GM21390 (cell line): ENCODE data around the gene GPR176.
"Not testable (repeated sequence)": the region's sequence is repeated elsewhere in the genome, so short reads cannot be mapped to it uniquely, and the experiment has no call there.

Experiments
- ATAC-seq: cut with Tn5 transposase; IDR thresholded peaks from one replicate; pipeline ENCODE4 v1.9.1; 2021; ENCODE audit not compliant: unreplicated experiment

GPR176 gene

DNA sequence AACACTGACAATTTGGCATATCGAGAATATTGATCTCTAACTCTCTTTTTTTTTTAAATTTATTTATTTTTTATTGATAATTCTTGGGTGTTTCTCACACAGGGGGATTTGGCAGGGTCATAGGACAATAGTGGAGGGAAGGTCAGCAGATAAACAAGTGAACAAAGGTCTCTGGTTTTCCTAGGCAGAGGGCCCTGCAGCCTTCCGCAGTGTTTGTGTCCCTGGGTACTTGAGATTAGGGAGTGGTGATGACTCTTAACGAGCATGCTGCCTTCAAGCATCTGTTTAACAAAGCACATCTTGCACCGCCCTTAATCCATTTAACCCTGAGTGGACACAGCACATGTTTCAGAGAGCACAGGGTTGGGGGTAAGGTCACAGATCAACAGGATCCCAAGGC lies 27.0 kb downstream of the GPR176 start:
- not testable (repeated sequence) for ATAC-seq

DNA sequence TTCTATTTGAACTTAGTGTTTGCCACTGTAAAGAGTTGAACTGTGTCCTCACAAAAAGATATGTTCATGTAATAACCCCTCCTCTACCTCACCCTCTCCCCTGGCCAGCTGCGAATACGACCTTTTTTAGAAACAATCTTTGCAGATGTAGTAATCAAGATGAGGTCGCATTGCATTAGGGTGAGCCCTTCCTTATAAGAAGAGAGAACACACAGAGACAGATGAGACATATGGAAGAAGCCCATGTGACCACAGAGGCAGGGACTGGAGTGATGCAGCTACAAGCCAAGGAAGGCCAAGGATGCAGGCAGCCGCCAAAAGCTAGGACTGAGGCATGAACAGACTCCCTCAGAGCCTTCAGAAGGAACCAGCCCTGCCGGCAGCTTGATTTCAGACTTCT lies 27.6 kb downstream of the GPR176 start:
- ATAC-seq, result no peak

DNA sequence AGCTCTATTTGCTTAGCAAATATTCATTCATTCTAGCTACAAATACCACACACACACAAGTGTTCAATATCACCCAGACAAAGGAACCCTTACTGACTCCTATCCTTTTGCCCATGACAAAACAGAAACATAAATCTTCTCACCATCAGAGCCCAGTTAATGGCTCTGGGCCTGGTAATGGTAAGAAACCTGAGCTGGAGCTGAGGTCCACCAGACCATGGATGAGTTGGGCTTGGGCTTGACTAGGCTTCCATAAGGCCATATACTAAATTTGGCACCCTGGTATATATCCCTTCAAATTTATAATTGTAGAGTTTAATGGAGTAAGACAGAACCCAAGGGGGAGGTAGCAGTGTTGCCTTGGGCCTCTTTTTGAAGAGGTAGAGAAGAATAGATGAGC lies 29.4 kb downstream of the GPR176 start:
- ATAC-seq, result no peak

DNA sequence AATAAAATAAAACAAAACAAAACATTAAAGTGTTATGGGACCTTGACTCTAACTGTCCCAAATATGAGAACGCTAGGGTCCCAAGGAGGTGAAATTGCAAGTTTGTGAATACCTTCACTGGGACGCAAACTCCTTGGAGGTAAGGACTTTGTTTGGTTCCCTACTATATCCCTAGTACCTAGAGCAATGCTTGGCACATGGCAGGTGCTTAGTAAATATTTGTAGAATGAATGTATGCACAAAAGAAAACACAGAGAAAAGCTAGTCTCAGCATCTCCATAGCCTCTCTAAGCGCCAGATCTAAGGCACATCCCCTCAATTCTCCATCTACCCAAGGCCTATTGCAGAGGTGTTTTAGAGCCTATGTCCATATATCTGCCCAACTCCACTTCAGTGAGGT lies 30.5 kb downstream of the GPR176 start:
- no peak for ATAC-seq

DNA sequence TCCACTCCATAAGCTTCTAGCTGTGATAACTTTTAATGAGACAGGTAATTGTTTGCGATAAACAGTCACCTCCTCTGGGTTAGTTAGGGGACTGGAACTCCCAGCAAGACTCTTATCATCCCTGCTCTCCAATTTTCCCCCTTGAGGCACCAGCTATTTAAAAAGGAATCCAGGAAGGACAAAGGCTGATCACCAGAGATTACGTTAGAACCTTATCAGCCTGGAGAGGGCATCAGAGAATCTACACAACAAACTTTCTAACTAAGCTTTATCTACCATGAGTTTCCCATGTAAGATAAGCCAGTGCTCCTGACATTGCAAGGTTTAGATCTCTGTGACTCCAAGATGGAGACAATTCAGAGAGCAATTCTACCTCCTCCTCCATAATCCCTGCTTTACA lies 31.3 kb downstream of the GPR176 start:
- ATAC-seq, result no peak

DNA sequence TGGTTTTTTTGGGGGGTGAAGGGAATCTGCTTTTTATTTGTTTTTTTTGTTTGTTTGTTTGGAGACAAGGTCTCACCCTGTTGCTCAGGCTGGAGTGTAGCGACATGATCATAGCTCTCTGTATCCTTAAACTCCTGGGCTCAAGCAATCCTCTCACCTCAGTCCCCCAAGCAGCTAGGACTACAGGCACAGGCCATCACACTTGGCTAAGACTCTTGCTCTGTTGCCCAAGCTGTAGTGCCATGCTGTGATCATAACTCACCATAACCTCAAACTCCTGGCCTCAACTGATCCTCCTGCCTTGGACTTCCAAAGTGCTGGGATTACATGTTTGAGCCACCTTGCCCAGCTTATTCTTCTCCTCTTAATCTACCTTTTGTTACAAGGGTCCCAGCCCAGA lies 31.8 kb downstream of the GPR176 start:
- no peak for ATAC-seq

DNA sequence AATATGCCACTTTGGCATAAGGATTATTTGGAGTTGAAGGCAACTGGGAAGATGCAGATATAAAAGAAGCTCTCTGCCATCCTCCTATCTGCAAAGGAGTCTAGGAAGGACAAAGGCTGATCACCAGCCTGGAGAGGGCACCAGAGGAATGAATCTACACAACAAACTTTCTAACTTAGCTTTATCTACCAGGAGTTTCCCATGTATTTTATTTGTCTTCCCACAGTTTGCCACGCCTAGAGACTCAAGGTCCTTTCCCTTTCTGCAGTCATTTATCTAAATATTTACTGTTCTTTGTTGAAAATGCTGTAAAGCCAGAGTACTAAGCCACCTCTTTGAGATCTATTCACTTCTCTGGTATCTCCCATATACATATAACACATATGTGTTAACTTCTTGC lies 32.2 kb downstream of the GPR176 start:
- no peak for ATAC-seq

DNA sequence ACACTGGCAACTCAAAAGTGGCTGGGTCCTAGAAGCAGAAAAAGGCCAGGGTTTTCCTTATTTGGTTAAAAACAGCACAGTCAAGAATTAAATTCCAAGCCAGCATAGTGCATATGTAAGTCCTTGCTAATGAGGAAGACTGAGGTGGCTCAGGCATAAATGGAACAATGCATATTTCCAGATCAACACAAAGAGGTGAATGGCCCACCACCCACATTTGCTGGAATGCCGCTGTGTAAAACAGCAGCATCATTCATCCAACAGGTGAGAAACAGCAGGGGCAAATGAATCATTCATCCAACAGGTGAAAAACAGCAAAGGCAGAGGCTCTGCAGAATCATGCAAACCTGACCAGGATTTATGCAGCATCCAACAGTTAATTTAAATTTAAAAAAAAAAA lies 32.9 kb downstream of the GPR176 start:
- ATAC-seq, result no peak

DNA sequence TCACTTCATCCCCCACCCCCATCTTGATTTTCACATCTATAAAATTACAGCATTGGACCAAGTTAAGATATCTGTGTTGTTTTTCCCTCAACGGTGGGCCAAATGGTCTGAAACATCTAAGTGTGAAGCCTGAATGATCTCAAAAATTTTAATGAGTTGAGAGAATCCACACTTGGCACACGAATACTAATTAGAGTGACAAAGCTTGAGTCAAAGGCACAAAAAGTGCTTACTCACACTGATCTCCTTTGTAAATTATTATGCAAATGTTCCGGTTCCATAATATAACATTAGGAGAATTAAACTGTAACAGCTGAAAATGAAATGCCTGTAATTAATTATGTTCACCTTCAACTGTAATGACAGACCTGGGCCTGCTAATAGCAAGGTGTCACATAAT lies 33.6 kb downstream of the GPR176 start:
- no peak for ATAC-seq

DNA sequence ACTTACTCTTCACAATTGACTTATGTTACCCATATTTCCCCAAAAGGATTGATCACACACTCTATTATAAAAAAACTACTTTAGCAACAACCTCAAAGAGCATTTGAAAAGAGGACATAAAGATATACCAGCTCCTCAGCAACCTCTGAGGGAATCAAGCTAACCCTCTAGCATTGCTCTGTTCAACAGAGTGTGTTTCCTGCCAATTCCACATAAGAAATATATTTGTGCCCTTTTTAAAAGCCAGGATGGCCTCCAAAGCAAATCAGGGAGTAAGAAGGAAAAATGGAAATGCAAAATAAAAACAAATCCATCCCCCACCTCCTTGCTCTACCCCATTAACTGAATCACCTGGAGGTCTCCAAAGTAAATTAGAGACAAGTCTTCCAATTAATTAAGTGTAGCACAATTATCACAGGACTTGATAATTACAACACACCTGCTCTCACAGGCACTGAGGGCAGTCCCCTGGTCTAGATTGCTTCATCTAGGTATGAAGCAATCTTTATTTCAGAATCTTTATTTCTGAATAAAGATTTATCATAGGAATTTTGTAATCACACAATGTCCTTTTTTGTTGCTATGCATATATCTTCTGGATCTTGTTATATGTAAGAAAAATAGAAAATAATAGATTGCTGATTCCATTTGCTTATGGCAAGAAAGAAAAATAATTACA lies 34.8 kb downstream of the GPR176 start:
- no peak for ATAC-seq

DNA sequence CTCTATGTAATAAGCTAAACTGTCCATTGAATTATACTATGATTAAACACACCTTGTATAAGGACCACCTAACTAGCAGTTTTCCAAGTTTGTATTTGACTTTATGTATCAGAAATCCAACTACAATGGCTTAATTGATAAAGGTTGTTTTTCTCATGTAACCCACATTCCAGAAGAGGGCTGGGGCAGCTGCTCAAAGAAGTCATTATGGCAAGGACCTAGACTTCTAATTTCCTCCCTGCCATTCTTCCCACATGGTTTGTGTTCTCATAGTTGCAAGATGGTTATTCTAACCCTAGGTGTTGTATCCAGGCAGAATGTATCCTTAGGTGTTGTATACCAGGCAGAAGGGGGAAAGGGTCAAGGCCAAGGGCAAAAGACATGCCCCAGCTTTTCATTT lies 35.7 kb downstream of the GPR176 start:
- no peak for ATAC-seq

DNA sequence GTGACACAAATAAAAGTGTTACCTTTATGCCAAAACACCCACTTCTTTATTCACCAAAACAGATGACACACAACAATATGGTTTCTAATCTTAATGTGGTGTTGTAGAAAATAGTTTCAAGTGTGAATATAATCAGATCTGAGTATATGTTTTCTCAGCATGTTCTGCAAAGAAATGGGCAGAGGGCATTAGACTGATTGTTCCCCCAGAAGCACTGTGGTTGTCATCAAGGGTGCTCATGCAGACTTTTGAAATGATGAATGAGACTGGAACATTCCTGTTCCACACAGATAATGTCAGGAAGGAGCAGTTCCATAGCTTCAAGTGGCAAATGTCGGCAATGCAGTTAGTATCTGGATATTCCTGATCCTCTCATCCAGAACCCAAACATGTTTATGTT lies 37.5 kb downstream of the GPR176 start:
- no peak for ATAC-seq

DNA sequence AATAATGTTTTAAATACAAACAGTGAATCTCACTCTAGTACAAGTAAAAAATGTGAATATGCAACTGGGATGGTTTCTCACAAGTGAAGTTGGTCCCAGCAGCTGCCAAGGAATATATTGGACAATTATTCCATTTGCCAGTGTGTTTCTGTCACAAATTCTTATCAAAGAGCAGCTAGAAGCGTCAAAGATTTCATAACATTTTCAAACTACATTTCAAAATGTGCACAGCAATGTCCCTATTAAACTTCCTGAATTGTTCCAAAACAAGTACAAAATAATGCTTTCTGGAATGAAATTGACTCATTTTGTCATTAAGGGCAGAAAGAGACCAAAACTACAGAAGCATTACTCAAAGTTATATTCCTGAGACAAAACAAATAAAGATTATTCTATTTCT lies 38.3 kb downstream of the GPR176 start:
- ATAC-seq, result no peak

DNA sequence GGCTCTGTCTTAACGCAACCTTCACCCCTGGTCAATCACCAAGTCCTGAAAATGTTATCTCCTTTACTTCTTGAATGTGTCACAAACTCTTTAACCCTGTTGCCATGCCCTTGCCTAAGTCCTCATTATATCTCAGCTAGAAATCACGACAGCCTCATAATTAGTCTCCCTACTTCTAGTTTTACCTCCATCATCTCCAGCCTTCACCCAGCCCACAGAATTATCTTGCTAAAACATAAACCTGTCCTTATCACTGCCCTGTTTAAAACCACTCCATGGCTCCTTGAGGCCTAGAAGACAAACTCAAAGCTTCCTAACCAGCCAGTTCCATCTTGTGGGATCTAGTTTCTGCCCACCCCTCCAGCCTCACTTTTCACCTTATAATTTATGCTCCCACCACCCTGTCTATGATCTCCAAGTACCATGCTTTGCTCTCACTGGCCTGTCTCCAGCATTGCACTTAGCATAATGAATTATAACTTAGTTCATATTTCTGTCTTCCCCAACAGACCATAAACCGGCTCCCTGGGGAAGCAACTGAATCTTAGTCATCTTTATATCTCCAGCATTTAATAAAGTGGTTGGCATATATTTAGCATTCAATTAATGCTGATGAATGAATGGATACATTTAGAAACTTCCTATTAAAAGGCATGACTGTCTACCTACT lies 39.2 kb downstream of the GPR176 start:
- no peak for ATAC-seq

DNA sequence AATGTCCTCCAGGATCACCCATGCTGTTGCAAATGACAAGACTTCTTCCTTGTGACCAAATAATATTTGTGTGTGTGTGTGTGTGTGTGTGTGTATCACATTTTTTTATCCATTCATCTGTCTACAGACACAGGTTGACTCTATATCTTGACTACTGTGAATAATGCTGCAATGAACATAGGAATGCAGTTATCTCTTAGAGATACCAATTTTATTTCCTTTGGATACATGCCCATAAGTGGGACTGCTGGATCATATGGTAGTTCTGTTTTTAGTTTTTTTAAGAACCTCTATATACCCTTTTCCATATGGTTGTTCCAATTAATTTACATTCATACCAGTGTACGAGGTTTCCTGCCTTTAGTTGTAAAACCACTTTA lies 41.7 kb downstream of the GPR176 start:
- no peak for ATAC-seq

DNA sequence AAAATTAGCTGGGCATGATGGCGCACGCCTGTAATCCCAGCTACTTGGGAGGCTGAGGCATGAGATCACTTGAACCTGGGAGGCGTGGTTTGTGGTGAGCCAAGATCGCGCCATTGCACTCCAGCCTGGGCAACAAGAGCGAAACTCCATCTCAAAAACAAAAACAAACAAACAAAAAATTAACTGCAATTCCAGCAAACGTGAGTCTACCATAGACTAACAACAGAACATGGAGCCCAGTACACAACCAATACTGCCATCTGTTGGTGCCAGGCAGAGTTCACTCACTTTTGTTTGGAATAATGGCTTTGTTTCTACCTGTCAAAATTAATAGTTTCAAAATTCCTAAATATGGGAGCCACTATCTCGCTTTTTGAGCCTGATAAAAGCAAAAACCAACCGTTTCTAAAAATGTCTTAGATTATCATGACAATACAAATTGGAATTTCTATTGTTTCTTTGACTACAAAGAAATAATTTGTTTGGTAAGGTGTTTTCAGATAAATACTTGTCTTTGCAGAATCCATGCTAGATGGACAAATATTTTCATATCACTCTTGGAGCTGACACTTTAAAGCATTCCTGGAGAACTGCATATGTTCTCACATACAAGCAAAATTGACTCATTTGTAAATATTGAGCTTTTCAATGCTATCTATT lies 45.0 kb downstream of the GPR176 start:
- no peak for ATAC-seq

DNA sequence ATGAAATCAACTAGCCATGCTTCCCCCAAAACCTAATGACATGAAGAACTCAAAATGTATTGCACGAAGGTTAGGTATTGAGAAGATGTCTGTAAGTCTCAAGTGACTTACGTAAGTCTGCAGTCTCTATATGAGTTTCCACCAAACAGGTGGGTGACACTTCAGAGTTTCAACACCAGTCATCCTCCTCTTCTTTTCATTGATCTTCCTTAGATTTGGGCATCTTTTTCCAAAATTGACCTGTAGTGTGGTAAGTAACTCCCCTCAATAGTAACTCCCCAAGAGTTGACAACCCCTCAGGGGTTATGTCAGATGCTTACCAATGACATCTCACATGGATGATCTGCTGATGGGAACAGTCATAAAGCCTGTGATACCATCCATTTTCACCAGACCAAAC lies 46.1 kb downstream of the GPR176 start:
- no peak for ATAC-seq

DNA sequence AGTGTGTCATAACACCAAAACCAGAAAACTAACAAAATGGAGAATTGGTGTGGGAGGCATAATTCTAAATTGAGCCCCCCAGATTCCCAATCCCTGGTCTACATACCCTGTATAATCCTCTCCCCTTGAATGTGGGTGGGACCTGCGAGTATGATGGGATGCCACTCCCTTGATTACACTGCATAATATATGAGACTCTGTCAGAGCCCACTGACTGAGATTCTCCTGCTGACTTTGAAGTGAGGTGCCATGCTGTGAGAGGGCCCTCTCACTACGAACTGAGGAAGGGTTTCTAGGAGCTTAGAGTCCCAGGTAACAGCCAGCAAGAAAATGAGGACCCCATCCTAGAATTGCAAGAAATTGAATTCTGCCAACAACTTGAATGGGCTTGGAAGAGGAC lies 49.5 kb downstream of the GPR176 start:
- ATAC-seq, result no peak

DNA sequence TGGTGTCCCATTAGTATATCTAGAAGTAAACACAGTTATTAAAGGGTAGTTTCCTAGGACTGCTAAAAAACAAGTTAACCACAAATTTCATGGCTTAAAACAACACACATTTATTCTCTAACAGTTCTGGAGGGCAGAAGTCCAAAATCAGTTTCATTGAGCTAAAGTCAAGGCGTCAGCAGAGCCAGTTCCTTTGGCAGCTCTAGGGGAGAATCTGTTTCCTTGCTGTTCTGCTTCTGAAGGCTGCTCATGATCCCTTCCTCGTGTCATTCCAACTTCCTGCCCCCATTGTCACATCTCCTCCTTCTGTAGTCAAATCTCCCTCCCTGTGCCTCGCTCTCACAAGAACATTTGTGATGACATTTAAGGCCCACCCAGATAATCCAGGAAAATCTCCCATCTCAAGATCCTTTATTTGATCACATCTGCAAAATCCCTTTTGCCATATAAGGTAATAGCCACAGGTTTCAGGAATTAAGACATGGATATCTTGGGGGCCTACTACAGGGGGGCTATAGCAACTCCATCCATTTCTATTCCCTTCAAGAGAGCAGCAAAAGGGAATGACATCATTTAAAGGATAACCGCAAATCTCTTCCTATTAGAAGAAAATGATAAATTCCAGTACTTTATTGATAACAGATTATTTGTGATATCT lies 50.1 kb downstream of the GPR176 start:
- ATAC-seq, result no peak

DNA sequence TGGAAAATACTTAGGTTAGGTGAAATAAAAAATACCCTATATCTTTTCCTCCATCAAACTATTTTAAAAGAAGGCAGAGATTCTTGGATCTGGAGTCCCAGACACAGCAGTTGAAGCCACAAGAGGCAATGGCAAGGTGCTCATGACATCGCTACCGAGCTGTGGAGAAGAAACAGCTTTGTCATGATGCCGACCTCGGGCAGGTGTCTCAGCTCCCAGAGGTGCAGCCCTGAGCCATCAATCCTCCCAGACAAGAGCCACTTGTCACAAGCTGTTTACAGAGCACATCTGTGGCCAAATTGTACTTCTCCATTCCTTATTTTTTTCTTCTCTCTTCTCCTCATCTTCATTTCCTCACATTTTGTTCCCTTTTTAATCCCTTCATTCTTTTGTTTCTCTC lies 50.8 kb downstream of the GPR176 start:
- ATAC-seq, result no peak

DNA sequence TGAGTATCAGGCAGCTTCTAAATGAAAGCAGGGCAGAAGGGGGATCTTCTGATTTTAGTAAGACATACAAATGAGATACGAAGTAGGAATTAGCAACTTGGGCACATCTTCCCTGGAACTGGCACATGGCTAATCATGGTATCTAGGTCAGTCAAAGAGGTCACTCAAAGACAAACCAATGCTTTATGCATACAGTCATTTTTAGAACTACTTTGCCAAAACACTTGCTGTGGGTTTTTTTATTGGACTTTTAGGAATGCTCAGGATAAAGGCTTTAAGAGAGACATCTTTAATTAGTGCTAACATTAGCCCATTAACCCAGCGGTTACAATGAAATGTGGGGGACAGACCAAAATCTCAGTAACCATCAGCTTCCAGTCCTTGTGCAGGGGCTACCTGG lies 51.7 kb downstream of the GPR176 start:
- no peak for ATAC-seq

DNA sequence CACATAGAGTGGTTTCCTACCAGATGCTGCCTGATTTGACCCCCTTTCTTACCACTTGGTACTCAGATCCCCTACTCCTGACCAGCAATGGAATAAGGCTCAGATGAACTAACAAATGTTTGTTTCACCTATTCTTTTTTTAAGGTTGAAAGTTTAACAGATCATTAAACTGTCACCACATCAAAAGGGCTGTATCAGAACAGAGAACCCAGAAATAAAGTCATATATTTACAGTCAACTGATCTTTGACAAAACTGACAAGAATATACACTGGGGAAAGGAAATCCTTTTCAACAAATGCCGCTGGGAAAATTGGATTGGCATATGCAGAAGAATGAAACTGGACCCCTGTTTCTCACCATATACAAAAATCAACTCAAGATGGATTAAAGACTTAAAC lies 56.0 kb downstream of the GPR176 start:
- no peak for ATAC-seq
